DND-41 (cell line): Measurements from ENCODE around the gene NEDD9.

Source experiments
- CTCF ChIP-seq: IDR thresholded peaks from 2 replicates; pipeline ENCODE4 v1.5.1; 2012; ENCODE audit warnings: borderline replicate concordance, low read length, moderate library complexity, mild to moderate bottlenecking; ENCODE audit not compliant: poor library complexity, severe bottlenecking; ENCODE audit errors: extremely low read depth
- EZH2 ChIP-seq: IDR thresholded peaks from 3 replicates; pipeline ENCODE4 v1.6.1; 2012; ENCODE audit warnings: borderline replicate concordance, low read depth, mild to moderate bottlenecking, moderate library complexity, low read length, inconsistent platforms; ENCODE audit not compliant: severe bottlenecking

GRCh38 chr6:11143394-11144371 lies 88.8 kb downstream of the NEDD9 start:
- TF ChIP-seq CTCF = no peak
- TF ChIP-seq EZH2 = no peak
